ENCODE data around the gene NSUN6. TPM values are rescaled to one million over a fixed set of nuclear protein-coding genes. Genes with fewer than 3 reads are reported as not detected.

NSUN6 gene
- polyA plus RNA-seq, 1 donor (not counting 4 experiments of a cell fraction or from before 2014, with no cell fraction given) = 9.8 TPM

DNA sequence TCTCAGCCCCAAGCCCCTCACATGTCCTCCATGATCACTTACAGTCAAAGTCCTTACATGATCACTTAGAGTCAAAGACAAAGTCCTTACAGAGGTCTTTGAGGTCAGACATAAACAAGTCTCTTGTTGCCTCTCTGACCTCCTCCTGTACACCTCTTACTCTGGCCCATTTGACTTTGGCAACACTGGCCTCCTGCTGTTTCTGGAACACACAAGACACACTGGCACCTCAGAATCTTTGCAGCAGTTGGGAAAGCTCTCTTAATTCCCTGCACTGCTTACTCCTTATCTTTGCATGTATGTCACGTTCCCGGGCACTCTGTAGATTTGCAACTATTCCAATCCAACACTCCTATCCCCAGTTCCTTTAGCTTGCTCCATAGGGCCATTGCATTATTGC, 102.3 kb downstream of the NSUN6 start:
- DNase-seq (ENCODE audit: low read depth, low spot score) = no peak
- Histone ChIP-seq H3K4me1 (ENCODE audit: control insufficient read depth, extremely low read depth, insufficient read depth, low read length) (no peaks in the 10 kb centered on the region), H3K9me1 (ENCODE audit: control insufficient read depth, extremely low read depth, insufficient read depth, low read length) (no peaks in the 10 kb centered on the region), H3K9ac (ENCODE audit: control insufficient read depth, extremely low read depth, insufficient read depth, low read length) (no peak overlapping the region), H3K36me3 (ENCODE audit: control insufficient read depth in 2 of 2, extremely low read depth in 1 of 2, insufficient read depth in 2 of 2, low read length in 2 of 2) (no peaks in the 10 kb centered on the region), H3K27ac (ENCODE audit: control insufficient read depth, insufficient read depth, low read length) (no peak overlapping the region), H3K79me2 (ENCODE audit: control insufficient read depth, insufficient read depth, low read length) (no peaks in the 10 kb centered on the region), H2AFZ (ENCODE audit: control insufficient read depth, low read length) (no peak overlapping the region), H3K27me3 (ENCODE audit: control insufficient read depth, extremely low read depth, insufficient read depth, low read length) (no peaks in the 10 kb centered on the region), H3K4me2 (ENCODE audit: control insufficient read depth, extremely low read depth, insufficient read depth, low read depth, low read length) (no peak overlapping the region), H4K20me1 (ENCODE audit: control insufficient read depth, extremely low read depth, insufficient read depth, low read length) (no peaks in the 10 kb centered on the region), H3K4me3 (ENCODE audit: control insufficient read depth in 2 of 3, extremely low read depth in 1 of 3, insufficient read depth in 2 of 3, low read depth in 1 of 3, low read length in 3 of 3) (no peak overlapping the region), H3K9me3 (ENCODE audit: control insufficient read depth, low read depth, low read length) (no peaks in the 10 kb centered on the region)
- dilution Hi-C loops (cut with MboI; ENCODE audit: extremely low pct_ligation_motif_present, low sequenced_read_pairs) = no loop called here
- TF ChIP-seq EZH2 (IDR thresholded peaks at IDR 0.05; ENCODE audit: low read length) (no peak), CTCF (optimal IDR thresholded peaks at IDR 0.05 in 1 of 3, IDR thresholded peaks at IDR 0.05 in 1 of 3, conservative IDR thresholded peaks at IDR 0.05 in 1 of 3; ENCODE audit: extremely low read depth in 1 of 3, insufficient read depth in 2 of 3, low read length in 3 of 3) (no peak)
- no peak for FAIRE-seq

GRCh38 chr10:18545621-18546305, 105.6 kb downstream of the NSUN6 start:
- dilution Hi-C loops (cut with MboI; ENCODE audit: extremely low pct_ligation_motif_present, low sequenced_read_pairs) = no loop called here
- Histone ChIP-seq H3K9ac (ENCODE audit: control insufficient read depth, extremely low read depth, insufficient read depth, low read length) (no peak overlapping the region), H3K9me1 (ENCODE audit: control insufficient read depth, extremely low read depth, insufficient read depth, low read length) (no peaks in the 10 kb centered on the region), H4K20me1 (ENCODE audit: control insufficient read depth, extremely low read depth, insufficient read depth, low read length) (no peaks in the 10 kb centered on the region), H3K4me1 (ENCODE audit: control insufficient read depth, extremely low read depth, insufficient read depth, low read length) (no peaks in the 10 kb centered on the region), H3K9me3 (ENCODE audit: control insufficient read depth, low read depth, low read length) (no peaks in the 10 kb centered on the region), H2AFZ (ENCODE audit: control insufficient read depth, low read length) (no peak overlapping the region), H3K79me2 (ENCODE audit: control insufficient read depth, insufficient read depth, low read length) (no peaks in the 10 kb centered on the region), H3K4me3 (ENCODE audit: control insufficient read depth in 2 of 3, extremely low read depth in 1 of 3, insufficient read depth in 2 of 3, low read depth in 1 of 3, low read length in 3 of 3) (no peak overlapping the region), H3K4me2 (ENCODE audit: control insufficient read depth, extremely low read depth, insufficient read depth, low read depth, low read length) (no peak overlapping the region), H3K36me3 (ENCODE audit: control insufficient read depth in 2 of 2, extremely low read depth in 1 of 2, insufficient read depth in 2 of 2, low read length in 2 of 2) (no peaks in the 10 kb centered on the region), H3K27me3 (ENCODE audit: control insufficient read depth, extremely low read depth, insufficient read depth, low read length) (no peaks in the 10 kb centered on the region), H3K27ac (ENCODE audit: control insufficient read depth, insufficient read depth, low read length) (no peak overlapping the region)
- DNase-seq (ENCODE audit: low read depth, low spot score) (no peak), FAIRE-seq (no peak)
- TF ChIP-seq CTCF (optimal IDR thresholded peaks at IDR 0.05 in 1 of 3, IDR thresholded peaks at IDR 0.05 in 1 of 3, conservative IDR thresholded peaks at IDR 0.05 in 1 of 3; ENCODE audit: extremely low read depth in 1 of 3, insufficient read depth in 2 of 3, low read length in 3 of 3) (no peak), EZH2 (IDR thresholded peaks at IDR 0.05; ENCODE audit: low read length) (no peak)
